ENCODE results near the gene TSPAN9. TPM values are rescaled to one million over a fixed set of nuclear protein-coding genes. Genes with fewer than 3 reads are reported as not detected.

TSPAN9 gene
- total RNA-seq, 1 donor from 2014 or later, result 109 TPM

GRCh38 chr12:3128498-3129293, 51.5 kb downstream of the TSPAN9 start:
- Histone ChIP-seq H3K4me1 (peaks cover 0 to 29% of the 10 kb centered on the region in 2 donors), H3K9me3 (peaks cover 0 to 19% of the 10 kb centered on the region in 2 donors), H3K27ac (no peak overlapping the region), H3K4me3 (no peak overlapping the region), H3K27me3 (no peaks in the 10 kb centered on the region), H3K36me3 (no peaks in the 10 kb centered on the region)
- TF ChIP-seq CTCF (IDR thresholded peaks at IDR 0.05), result no peak
- intact Hi-C loops (cut with DNase I), result no loop called here
- DNase-seq (ENCODE audit: low spot score in 2 of 2), result no peak

- no peaks in the 10 kb centered on the region for H3K36me3 ChIP-seq
- H3K27me3 ChIP-seq, result no peaks in the 10 kb centered on the region
- peaks cover 0 to 12% of the 10 kb centered on the region in 2 donors for H3K9me3 ChIP-seq
- TF ChIP-seq CTCF (IDR thresholded peaks at IDR 0.05), result no peak
- H3K4me1 ChIP-seq, result peaks cover 0 to 30% of the 10 kb centered on the region in 2 donors
- peak overlapping the region; percentile 12 to 29 for H3K27ac ChIP-seq
- intact Hi-C loops (cut with DNase I), result loop anchor here (10.0 kb wide), 1 partner anchor 675 kb away; no protein-coding TSS in a partner anchor
- DNase-seq (ENCODE audit: low spot score in 2 of 2), result no peak
- H3K4me3 ChIP-seq, result no peak overlapping the region
Observed at GRCh38 chr12:3129301-3130056, 52.3 kb downstream of the TSPAN9 start.

GRCh38 chr12:3130057-3130830, 53.1 kb downstream of the TSPAN9 start:
- Histone ChIP-seq H3K27ac (peak overlapping the region; percentile 12 to 29), H3K9me3 (peaks cover 0 to 4% of the 10 kb centered on the region in 2 donors), H3K36me3 (no peaks in the 10 kb centered on the region), H3K27me3 (no peaks in the 10 kb centered on the region), H3K4me1 (peaks cover 0 to 30% of the 10 kb centered on the region in 2 donors), H3K4me3 (peak overlapping the region in 1 of 2 donors; percentile 1)
- intact Hi-C loops (cut with DNase I), result loop anchor here (10.0 kb wide), 1 partner anchor 675 kb away; no protein-coding TSS in a partner anchor
- no peak for DNase-seq (ENCODE audit: low spot score in 2 of 2)
- no peak for TF ChIP-seq CTCF (IDR thresholded peaks at IDR 0.05)

- DNase-seq (ENCODE audit: low spot score in 2 of 2), result no peak
- TF ChIP-seq CTCF (IDR thresholded peaks at IDR 0.05), result no peak
- Histone ChIP-seq H3K4me1 (peaks cover 0 to 33% of the 10 kb centered on the region in 2 donors), H3K9me3 (no peaks in the 10 kb centered on the region), H3K27me3 (no peaks in the 10 kb centered on the region), H3K36me3 (no peaks in the 10 kb centered on the region), H3K27ac (no peak overlapping the region), H3K4me3 (no peak overlapping the region)
- intact Hi-C loops (cut with DNase I), result loop anchor here (10.0 kb wide), 1 partner anchor 674 kb away; no protein-coding TSS in a partner anchor
Observed at GRCh38 chr12:3131129-3131528, 54.0 kb downstream of the TSPAN9 start.

Data from ascending aorta (tissue), 2 donors.